Measurements from ENCODE around the gene MYH16.
"Not testable (repeated sequence)": the region's sequence is repeated elsewhere in the genome, so short reads cannot be mapped to it uniquely, and the experiment has no call there.

MYH16 gene

DNA sequence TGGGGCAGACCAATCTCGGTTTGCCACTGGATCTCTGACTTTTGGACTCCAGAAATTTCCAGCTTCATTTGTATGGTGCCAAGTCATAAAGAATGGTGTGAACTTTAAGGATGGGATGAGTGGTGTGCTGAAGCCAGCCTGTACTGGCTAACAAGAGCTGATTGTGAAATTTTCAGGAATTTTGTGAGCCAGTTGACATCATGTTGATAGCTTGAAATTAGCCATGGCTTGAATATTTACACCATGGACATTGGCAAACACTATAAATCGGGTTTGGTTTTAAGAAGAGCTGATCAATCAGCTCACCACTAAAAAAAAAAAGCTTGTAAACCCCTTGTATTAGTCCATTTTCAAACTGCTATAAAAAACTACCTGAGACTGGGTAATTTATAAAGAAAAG is 14.1 kb upstream of the MYH16 start:
- no peak for DNase-seq (ENCODE audit: low spot score)

DNA sequence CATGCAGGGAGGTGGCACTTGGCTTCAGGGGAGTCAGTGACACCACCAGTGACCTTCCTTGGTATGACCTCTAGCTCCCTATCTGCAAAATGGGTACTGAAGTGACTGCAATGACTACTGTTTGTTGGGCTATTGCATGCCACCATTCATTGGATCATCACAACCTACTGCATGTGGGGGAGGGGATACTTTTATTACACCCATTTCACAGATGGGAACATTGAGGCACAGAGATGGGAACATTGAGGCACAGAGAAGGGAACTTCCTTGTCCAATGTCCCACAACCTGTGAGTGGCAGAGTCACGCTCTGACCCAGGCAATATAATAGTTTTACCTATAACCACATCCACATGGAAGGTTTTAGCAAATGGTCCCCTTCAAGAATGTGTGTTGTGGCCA is 12.2 kb upstream of the MYH16 start:
- no peak for DNase-seq (ENCODE audit: low spot score)

DNA sequence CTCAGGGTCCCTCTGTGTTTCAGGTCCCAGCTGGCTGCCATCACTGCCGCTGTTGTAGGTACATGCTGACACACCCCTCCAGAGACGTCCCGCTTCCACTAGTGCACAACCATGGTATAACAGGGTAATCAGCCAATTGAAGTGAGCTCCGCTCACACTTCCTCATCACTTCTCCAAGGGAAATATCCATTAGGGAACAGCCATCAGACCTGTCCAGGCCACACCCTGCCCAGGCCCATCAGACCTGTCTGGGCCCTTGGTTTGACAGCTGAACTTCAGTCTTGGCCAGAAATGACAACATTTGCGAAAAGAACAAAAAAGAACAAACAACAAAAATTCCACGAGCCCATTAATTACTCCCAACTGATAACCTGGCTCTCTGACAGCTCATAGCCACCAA is 11.0 kb upstream of the MYH16 start:
- no peak for DNase-seq (ENCODE audit: low spot score)

DNA sequence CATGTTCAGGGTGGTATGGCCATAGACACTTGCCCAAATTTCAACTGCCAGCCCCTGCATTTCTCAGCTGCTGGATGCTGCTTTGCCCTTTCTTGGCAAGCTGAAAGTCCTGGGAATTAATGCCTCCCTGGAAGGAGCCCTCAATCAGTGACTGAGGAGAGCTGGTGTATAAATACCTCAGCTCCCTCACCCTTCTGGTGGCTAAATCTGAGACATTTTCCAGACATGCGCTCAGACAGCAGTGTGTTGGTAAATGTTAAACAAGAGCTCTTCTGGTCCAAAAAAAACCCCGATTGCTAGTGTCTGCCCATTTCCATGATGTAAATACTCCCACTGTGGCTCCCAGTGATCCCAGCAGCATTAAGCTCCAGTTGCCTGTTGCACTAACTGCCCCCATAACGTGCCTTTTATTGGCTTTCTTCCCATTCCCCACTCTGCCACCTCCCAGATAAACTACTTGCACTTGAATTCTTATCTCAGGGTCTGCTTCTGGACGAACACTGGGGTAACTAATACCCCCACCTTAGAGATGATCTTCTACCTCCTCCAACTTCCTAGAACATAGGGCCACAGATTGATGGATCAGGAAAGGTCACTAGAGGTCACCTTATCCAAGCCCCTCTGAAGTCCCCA is 6.7 kb upstream of the MYH16 start:
- no peak for DNase-seq (ENCODE audit: low spot score)

DNA sequence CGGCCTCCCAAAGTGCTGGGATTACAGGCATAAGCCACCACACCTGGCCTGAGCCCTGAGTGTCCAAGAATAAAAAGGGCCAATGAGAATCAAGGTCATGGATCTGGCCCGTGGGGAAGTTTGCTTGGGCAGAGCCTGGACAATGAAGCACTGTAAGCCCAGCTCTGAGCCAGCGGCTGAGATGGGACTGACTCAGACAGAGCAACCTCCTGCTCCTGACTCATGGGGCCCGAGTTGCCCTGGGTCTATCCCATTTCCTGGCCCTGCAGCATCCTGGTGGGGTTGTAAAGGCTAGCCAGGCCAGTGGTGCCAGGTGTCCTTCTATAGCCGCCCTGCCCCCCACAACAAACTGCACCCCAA is 5.2 kb upstream of the MYH16 start:
- no peak for DNase-seq (ENCODE audit: low spot score)

DNA sequence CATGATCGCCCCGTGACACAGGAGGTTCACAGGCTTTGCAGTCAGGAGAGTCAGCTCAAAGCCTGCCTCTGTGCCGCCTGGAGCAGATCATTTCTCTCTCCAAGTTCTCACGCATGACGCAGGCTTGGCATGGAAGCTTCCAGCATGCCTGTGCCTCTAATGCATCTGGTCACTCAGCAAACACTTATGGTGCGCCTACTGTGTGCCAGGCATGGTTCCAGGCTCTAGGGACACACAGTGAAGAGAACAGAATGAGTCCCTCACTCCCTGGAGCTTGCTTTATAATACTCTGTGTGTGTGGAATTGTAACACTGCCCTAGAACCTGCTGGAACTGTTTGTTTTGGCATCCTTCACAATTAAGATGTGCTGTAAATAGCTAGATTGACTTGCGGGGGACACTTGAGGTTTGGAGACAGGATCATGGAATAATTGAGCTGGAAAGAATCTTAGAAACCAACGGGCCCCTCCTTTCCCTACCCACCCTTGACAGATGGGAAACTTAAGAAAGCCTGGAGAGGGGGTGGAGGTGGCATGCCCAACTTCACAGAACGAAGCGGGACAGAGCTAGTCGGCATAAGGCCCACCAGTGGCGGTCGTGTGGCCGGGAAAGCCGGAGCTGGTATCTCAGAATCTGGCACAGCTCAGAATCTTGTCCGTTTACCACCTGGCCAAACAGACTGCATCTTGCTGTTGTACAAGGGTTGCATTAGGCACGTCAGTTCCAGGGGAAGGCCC is 4.6 kb upstream of the MYH16 start:
- DNase-seq (ENCODE audit: low spot score), result no peak

DNA sequence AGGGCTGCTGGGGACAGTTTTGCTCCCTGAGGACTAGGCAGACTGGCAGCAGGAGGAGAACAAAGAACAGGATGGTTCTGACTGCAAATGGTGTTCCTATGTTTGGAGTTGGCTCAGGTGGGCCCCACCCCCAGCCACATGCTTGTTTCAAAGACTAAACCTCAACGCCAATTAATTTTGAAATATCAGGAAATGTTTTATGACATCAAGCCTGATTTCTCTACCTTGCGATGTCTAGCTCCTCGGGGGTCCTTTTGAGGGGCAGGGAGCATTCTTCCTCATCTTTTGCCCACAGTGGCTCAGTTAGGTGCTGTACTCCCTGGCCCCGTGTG is 4.1 kb upstream of the MYH16 start:
- DNase-seq (ENCODE audit: low spot score), result no peak

DNA sequence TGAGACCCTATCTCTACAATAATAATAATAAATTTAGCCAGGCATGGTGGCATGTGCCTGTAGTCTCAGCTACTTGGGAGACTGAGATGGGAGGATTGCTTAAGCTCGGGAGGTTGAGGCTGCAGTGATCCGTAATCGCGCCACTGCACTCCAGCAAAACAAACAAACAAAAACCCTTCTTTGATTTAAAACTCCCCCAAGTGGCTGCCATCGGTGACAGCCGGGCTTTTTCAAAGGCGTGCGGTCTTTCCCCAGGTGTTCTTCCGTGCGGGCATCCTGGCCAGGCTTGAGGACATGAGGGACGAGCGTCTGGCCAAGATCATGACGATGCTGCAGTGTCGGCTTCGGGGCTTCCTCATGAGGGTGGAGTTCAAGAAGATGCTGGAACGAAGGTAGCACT is 1.9 kb upstream of the MYH16 start:
- no peak for DNase-seq (ENCODE audit: low spot score)

DNA sequence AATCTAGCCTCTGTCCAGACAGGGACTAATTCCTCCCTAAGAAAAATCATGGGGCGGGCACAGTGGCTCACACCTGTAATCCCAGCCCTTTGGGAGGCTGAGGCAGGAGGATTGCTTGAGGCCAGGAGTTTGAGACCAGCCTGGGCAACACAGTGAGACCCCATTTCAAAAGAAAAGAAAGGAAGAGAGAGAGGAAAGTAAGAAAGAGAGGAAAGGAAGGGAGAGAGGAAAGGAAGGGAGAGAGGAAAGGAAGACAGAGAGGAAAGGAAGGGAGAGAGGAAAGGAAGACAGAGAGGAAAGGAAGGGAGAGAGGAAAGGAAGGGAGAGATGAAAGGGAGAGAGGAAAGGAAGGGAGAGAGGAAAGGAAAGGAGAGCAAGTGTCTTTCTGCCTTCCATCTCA is 922 bp downstream of the MYH16 start:
- DNase-seq (ENCODE audit: low spot score), result not testable (repeated sequence)

DNA sequence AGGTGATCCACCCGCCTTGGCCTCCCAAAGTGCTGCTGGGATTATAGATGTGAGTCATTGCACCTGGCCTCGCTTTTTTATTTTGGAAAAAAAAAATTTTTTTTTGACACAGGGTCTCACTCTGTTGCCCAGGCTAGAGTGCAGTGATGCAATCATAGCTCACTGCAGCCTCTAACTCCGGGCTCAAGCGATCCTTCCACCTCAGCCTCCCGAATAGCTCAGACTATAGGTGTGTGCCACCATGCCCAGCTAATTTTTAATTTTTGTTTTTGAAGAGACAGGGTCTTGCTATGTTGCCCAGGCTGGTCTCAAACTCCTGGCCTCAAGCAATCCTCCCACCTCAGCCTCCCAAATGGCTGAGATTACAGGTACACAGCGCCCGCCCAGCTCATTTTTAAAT is 2.3 kb downstream of the MYH16 start:
- DNase-seq (ENCODE audit: low spot score), result not testable (repeated sequence)

DNA sequence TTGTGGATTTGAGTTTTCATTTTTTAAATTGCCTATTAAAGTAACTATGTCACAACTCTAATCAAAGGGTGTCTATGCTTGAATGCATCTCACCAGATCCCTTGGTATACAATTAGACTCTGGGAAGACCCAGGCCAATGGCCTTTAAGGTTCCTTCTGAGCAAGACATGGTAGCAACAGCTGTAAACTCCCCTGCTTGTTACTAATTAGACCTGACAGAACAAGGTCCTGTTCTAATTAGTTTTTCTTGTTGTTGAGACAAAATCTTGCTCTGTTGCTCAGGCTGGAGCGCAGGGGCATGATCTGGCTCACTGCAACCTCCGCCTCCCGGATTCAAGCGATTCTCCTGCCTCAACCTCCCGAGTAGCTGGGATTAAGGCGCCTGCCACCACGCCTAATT is 2.9 kb downstream of the MYH16 start:
- DNase-seq (ENCODE audit: low spot score), result no peak

DNA sequence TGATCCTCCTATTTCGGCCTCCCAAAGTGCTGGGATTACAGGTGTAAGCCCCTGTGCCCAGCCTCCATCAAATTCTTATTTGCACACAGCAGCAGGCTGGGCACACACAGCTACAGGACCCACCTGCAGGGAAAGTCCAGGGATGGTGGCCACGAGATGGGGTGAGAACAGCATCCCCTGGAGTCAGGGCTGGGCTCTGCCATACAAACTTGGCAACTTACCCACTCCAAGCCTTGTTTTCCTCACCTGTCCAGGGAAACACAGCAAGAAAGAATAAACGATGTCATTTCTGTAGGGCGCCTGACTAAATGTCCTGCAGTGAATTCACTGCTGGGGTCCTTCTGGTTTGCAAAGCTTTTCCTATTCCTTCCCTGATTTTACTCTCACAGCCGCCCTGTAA is 5.5 kb downstream of the MYH16 start:
- DNase-seq (ENCODE audit: low spot score), result no peak

DNA sequence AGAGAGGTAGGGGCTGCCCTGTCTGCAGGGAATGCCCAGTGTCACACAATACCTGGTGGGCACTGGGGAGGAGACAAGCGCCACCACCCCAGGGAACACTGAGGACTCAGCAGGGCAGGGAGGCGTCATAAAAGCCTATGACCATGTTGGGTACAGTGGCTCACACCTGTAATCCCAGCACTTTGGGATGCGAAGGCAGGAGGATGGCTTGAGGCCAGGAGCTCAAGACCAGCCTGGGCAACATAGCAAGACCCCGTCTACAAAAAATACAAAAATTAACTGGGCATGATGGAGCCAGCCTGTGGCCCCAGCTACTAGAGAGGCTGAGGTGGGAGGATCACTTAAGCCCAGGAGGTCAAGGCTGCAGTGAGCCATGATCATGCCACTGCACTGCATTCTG is 11.5 kb downstream of the MYH16 start:
- DNase-seq (ENCODE audit: low spot score), result not testable (repeated sequence)

DNA sequence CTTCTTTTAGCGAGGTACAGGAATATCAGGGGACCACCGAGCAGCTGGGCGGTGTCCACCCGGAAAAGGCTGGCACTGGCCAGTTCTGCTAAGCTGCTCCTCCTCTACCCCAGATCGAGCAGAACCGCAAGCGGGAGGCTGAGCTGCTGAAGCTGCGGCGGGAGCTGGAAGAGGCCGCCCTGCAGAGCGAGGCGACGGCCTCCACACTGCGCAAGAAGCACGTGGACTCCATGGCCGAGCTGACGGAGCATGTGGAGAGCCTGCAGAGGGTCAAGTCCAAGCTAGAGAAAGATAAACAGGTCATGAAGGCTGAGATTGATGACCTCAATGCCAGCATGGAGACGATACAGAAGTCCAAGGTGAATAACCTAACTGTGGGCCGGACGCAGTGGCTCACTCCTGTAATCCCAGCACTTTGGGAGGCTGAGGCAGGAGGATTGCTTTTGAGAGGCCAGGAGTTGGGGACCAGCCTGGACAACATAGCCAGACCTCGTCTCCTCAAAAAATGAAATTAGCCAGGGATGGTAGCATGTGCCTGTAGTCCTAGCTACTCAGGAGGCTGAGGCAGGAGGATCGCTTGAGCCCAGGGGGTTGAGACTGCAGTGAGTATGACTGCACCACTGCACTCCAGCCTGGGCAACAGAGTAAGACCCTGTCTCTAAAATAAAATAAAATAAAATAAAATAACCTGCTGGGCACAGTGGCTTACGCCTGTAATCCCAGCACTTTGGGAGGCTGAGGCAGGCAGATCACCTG is 15.3 kb downstream of the MYH16 start:
- DNase-seq (ENCODE audit: low spot score), result no peak

DNA sequence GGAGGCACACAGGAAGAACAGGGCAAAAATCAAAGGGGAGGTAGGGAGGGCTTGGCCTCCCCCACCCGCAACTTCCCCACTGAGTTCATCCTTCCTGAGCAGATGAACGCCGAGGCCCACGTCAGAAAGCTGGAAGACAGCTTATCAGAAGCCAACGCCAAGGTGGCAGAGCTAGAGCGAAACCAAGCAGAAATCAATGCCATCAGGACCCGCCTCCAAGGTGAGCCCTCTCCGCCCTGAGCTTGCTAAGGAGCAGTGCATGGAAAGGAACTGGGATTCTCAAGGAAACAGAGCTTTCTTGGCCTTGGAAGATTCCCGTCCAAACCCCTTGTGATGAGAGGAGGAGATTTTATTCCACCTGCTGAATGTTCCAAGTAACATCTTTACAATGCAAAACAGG is 16.5 kb downstream of the MYH16 start:
- DNase-seq (ENCODE audit: low spot score), result no peak

DNA sequence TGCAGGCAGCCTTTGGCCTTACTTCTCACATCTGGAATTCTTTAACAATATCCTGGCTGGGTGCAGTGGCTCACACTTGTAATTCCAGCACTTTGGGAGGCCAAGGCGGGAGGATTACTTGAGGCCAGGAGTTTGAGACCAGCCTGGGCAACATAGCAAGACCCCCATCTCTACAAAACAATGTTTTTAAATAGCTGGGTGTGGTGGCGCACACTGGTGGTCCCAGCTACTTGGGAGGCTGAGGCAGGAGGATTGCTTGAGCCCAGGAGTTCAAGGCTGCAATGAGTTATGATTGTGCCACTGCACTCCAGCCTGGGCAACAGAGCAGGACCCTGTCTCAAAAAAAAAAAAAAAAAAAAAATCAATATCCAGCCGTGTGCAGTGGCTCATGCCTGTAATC is 17.5 kb downstream of the MYH16 start:
- not testable (repeated sequence) for DNase-seq (ENCODE audit: low spot score)

DNA sequence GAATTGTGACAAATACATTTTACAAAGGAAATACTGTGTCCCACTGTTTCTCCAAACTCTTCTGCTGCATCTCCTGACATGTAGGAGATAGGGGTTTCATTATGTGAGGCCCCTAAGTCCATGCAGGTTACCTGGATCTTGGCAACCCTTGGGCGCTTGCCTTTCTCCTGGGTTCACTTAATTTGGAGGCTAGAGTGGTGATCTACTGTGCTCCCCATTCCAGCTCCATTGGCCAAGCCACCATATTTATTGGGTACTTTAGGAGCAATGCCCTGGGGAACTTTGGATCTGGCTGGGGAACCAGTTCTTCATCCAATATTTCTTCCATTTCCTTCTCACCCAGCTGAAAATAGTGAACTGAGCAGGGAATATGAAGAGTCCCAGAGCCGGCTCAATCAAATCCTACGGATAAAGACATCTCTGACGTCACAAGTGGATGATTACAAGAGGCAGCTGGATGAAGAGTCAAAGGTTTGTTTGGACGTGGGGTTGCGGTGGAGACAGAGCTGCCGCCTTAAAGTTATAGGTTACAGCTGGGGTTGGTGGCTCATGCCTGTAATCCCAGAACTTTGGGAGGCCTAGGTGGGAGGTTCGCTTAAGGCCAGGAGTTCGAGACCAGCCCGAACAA is 18.5 kb downstream of the MYH16 start:
- no peak for DNase-seq (ENCODE audit: low spot score)

DNA sequence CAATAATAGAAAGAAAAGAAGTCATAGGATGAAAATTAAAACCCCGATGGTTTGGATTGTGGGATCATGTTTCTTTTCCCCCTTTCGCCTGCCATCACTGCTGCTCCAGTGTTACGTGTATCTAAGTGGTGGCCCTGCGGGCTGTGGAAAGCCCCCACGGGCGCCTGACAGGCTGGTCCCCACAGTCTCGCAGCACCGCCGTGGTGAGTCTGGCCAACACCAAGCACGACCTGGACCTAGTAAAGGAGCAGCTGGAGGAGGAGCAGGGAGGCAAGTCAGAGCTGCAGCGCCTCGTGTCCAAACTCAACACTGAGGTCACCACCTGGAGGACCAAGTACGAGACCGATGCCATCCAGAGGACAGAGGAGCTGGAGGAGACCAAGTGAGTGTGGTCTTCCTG is 19.5 kb downstream of the MYH16 start:
- DNase-seq (ENCODE audit: low spot score), result no peak

DNA sequence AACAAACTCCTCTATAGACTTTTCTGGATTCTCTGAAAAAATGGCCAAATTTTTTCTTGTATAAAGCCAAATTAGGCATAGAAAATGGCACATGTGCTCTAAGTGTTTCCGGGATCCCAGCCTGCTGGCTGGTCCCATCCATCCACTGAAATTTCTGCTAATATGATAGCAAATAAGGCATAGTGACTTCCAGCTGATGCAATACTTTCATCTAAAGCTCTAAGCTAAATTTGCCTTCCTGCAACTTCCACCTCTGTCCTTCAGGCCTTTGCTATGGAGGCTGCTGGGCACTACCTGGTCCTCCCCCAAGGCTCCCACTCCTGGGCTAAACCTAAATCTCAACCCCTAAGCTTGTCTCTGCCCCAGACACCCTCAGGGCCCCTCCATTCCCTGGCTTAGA is 20.5 kb downstream of the MYH16 start:
- no peak for DNase-seq (ENCODE audit: low spot score)

DNA sequence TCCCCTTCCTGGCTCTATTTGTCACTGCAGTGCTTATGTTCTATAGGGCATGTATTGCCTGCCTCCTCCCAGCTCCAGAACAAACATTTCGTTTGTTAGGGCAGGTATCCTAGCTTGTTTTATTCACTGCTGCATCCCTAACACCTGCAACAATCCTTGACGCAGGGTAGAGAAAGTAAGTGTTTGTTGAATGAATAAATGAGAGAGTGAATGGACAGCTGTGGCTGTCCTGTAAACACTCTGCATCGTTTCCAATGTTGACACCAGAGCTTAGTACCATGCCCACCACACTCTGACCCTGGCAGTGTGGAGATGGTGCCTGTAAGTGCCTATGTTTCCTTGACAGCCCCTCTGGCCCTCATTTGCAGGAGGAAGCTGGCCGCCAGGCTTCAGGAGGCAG is 21.0 kb downstream of the MYH16 start:
- DNase-seq (ENCODE audit: low spot score), result no peak

DNA sequence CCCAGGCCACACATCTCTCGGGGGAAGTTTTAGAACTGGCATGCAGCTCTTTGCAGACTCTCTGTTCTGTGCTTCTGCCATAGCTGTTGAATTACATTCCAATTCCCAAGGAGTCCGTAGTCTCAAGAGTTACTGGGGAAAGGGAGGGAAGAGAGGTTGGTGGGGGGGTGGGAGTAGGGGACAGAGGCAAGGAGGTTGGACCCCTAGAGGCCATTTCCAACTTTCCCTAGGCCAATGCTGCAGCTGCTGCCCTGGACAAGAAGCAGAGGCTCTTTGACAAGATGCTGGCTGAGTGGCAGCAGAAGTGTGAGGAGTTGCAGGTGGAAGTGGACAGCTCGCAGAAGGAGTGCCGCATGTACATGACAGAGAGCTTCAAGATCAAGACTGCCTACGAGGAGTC is 23.8 kb downstream of the MYH16 start:
- DNase-seq (ENCODE audit: low spot score), result no peak

DNA sequence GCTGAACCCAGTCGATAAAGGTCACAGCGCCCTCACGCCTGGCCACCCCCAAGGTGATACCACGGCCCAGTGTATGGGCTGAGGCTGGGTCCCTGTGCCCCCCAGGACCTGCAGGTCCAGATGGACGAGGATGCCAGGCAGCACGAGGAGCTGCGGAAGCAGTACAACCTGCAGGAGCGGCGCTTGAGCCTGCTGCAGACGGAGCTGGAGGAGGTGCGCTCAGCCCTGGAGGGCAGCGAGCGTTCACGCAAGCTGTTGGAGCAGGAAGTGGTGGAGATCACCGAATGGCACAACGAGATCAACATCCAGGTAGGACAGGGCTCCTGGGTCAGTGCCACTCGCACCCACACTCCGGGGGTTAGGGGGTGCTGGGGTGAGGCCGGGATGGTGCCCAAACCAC is 28.9 kb downstream of the MYH16 start:
- DNase-seq (ENCODE audit: low spot score), result no peak

All from hematopoietic multipotent progenitor cell treated with erythropoietin and hydrocortisone succinate and interleukin-3 and kit ligand, for 17 days (in vitro differentiated cells).